PC-3 (cell line): ENCODE results near the gene MLN. TPM values are rescaled to one million over a fixed set of nuclear protein-coding genes. Genes with fewer than 3 reads are reported as not detected.
A peak's percentile ranks its signal among the peaks of the same experiment; 100 is the strongest.

ENCODE experiments used
- ATAC-seq: fragments of 200-7000 bp; cut with Tn5 transposase; 2 replicates; pipeline ENCODE4 v1.9.1; 2020; ENCODE audit warnings: mild to moderate bottlenecking, moderate library complexity
- BruUV-seq: library from RNA; stranded (reverse); fragments of 400-500 nt; replicated peaks from 2 replicates; lab custom pipeline; 2021; lab: Mats Ljungman, UMichigan
- CTCF ChIA-PET: fragments of 300-600 bp; sonication (Branson Sonifier 250); formaldehyde crosslinking; loops from one replicate; lab custom pipeline; 2022; ENCODE audit warnings: antibody characterized with exemption; lab: Charles Lee
- POLR2A ChIA-PET: fragments of 300-600 bp; sonication (Branson Sonifier 250); formaldehyde crosslinking; loops from one replicate; lab custom pipeline; 2022; ENCODE audit warnings: antibody characterized with exemption; ENCODE audit not compliant: unreplicated experiment; lab: Charles Lee
- DNase-seq: peaks from one replicate; pipeline ENCODE4 v3.0.0-alpha.2; 2015
- H2AFZ ChIP-seq: fragments of 300-600 bp; sonication (generic); 2 replicates; pipeline ENCODE4 v1.6.0; 2016; ENCODE audit warnings: antibody characterized with exemption, low read length
- H3F3A ChIP-seq: fragments of 300-600 bp; sonication (generic); one replicate; pipeline ENCODE4 v1.6.0; 2017; ENCODE audit warnings: antibody characterized with exemption, low read length, control low read depth, mild to moderate bottlenecking; ENCODE audit not compliant: unreplicated experiment
- H3K27ac ChIP-seq: fragments of 300-600 bp; sonication (generic); 2 replicates; pipeline ENCODE4 v1.5.1; 2016; ENCODE audit warnings: mild to moderate bottlenecking, low read length
- H3K27me3 ChIP-seq: fragments of 300-600 bp; sonication (generic); 2 replicates; pipeline ENCODE4 v1.6.1; 2016; ENCODE audit warnings: low read length, mixed read lengths
- H3K36me3 ChIP-seq: fragments of 300-600 bp; sonication (generic); 2 replicates; pipeline ENCODE4 v1.6.1; 2016; ENCODE audit warnings: low read depth, mixed run types, low read length, mixed read lengths
- H3K4me1 ChIP-seq: fragments of 300-600 bp; sonication (generic); 2 replicates; pipeline ENCODE4 v1.5.1; 2016; ENCODE audit warnings: low read length; ENCODE audit not compliant: insufficient read depth
- H3K4me2 ChIP-seq: fragments of 300-600 bp; sonication (generic); 2 replicates; pipeline ENCODE4 v1.6.0; 2016; ENCODE audit warnings: low read length
- H3K4me3 ChIP-seq: fragments of 300-600 bp; sonication (generic); 2 replicates; pipeline ENCODE4 v1.5.1; 2016; ENCODE audit warnings: mild to moderate bottlenecking, low read length, mixed read lengths
- H3K79me2 ChIP-seq: fragments of 300-600 bp; sonication (generic); 2 replicates; pipeline ENCODE4 v1.6.1; 2017; ENCODE audit warnings: low read length, mixed read lengths
- H3K9ac ChIP-seq: fragments of 300-600 bp; sonication (generic); 2 replicates; pipeline ENCODE4 v1.6.0; 2016; ENCODE audit warnings: mild to moderate bottlenecking, low read length
- H3K9me2 ChIP-seq: fragments of 300-600 bp; sonication (generic); replicated peaks from 2 replicates; pipeline ENCODE4 v1.6.1; 2016; ENCODE audit warnings: mixed run types, low read length, mixed read lengths
- H3K9me3 ChIP-seq: fragments of 300-600 bp; sonication (generic); 2 replicates; pipeline ENCODE4 v1.6.1; 2016; ENCODE audit warnings: low read length, mixed read lengths
- H4K20me1 ChIP-seq: fragments of 300-600 bp; sonication (generic); 2 replicates; pipeline ENCODE4 v1.6.1; 2016; ENCODE audit warnings: low read length, mixed read lengths
- EZH2 ChIP-seq: fragments of 300-600 bp; sonication (generic); IDR thresholded peaks from one replicate; pipeline ENCODE4 v1.6.1; 2017; ENCODE audit warnings: antibody characterized with exemption, mild to moderate bottlenecking, low read length; ENCODE audit not compliant: unreplicated experiment
- EZH2phosphoT487 ChIP-seq: fragments of 300-600 bp; sonication (generic); IDR thresholded peaks from 2 replicates; pipeline ENCODE4 v1.6.1; 2018; ENCODE audit warnings: mild to moderate bottlenecking, antibody characterized with exemption, low read length, borderline replicate concordance
- intact Hi-C: fragments of 100-400 bp; cut with micrococcal nuclease; formaldehyde crosslinking; loops from 2 replicates; pipeline ENCODE4 v1.9.0; 2023
- total RNA-seq: library from RNA; depleted of rRNA; stranded (reverse); fragments of >200 nt; gene quantifications from 2 replicates; pipeline ENCODE4 v1.2.3, GENCODE V29; 2014
- TF ChIP-seq, protein P1 (sequence below): fragments of 300-600 bp; sonication (generic); conservative IDR thresholded peaks from 2 replicates; pipeline ENCODE4 v1.5.1; 2017; ENCODE audit warnings: antibody characterized with exemption, low read depth, mild to moderate bottlenecking, low read length

MLN gene
- total RNA-seq, 1 experiment from 2014 or later: not detected

DNA sequence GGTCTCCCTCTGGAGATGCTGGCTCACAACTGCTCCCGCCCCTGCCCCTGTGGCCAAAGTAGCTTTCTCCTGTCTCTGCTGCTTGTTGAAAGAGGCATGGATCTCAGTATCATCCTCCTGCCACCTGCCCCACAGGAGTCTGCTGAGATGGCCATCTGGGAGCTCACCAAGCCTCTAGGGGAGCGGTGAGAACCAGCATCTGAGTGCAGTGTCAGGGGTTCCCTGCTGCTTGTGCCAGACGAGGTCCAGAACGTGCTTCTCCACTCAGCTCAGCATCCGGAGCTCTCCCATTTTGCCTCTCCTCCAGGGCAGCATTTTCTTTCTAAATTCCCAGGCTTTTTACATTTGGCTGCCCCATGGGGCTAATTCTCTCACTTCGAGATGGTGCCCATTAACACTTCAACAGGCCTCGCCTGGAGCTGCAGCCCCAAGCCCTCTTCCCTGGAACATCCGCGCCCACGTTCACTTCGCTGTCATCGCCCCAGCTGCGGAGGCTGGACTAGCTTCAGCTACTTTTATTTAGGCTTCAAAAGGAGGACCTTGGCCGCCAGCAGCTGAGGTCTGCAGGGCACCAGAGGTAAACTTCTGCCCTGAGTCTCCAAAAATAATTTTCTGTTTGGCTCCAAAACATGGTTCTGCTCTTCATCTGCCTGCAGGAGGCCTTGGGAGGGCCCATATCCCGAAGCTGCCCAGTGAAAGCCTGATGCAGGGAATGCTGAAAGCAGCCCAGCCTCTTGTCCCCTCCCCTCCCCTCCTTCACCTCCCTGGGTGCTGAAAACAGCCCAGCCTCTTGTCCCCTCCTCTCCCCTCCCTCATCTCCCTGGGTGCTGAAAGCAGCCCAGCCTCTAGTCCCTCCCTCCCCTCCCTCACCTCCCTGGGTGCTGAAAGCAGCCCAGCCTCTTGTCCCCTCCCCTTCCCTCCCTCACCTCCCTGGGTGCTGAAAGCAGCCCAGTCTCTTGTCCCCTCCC, 25.2 kb upstream of the MLN start:
- ATAC-seq: no peak
- BruUV-seq: no TSS peak
- CTCF ChIA-PET: no interaction called here

DNA sequence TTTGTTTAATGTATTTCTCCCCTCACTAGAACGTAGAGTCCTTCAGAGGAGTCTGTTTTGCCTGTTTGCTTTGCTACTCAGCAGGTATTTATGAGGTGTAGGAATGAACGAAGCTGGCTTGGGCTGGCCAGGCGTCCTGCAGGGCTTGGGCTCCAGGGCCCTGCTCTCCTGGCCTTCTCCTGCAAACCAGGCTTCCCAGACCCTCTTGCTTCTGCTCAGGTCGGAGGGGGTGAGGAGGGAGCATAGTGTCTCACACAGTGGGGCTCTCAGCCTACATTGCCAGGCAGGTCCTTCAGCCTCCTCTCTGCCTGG, 24.6 kb upstream of the MLN start:
- Histone ChIP-seq H3F3A (no peaks in the 10 kb centered on the region), H3K36me3 (no peaks in the 10 kb centered on the region), H3K9me3 (no peaks in the 10 kb centered on the region), H3K27me3 (peaks cover 24% of the 10 kb centered on the region; the same call in 1 of the 2 replicates), H3K4me1 (no peaks in the 10 kb centered on the region), H3K9ac (no peak overlapping the region), H2AFZ (no peak overlapping the region), H3K79me2 (no peaks in the 10 kb centered on the region), H3K4me3 (no peak overlapping the region), H3K27ac (no peak overlapping the region), H3K4me2 (no peak overlapping the region), H3K9me2 (no peaks in the 10 kb centered on the region), H4K20me1 (no peaks in the 10 kb centered on the region)
- ATAC-seq: peak; percentile 38
- ChIA-PET POLR2A (no interaction called here), CTCF (no interaction called here)
- TF ChIP-seq, protein P1, sequence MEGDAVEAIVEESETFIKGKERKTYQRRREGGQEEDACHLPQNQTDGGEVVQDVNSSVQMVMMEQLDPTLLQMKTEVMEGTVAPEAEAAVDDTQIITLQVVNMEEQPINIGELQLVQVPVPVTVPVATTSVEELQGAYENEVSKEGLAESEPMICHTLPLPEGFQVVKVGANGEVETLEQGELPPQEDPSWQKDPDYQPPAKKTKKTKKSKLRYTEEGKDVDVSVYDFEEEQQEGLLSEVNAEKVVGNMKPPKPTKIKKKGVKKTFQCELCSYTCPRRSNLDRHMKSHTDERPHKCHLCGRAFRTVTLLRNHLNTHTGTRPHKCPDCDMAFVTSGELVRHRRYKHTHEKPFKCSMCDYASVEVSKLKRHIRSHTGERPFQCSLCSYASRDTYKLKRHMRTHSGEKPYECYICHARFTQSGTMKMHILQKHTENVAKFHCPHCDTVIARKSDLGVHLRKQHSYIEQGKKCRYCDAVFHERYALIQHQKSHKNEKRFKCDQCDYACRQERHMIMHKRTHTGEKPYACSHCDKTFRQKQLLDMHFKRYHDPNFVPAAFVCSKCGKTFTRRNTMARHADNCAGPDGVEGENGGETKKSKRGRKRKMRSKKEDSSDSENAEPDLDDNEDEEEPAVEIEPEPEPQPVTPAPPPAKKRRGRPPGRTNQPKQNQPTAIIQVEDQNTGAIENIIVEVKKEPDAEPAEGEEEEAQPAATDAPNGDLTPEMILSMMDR: no peak
- TF ChIP-seq EZH2phosphoT487: no peak
- TF ChIP-seq EZH2: no peak
- BruUV-seq: no TSS peak
- no peak for DNase-seq
- intact Hi-C loops: no loop called here

More for the DNA sequence above, 25.2 kb upstream of the MLN start:
- Histone ChIP-seq H3K9me3 (no peaks in the 10 kb centered on the region), H3K9ac (no peak overlapping the region), H3K79me2 (no peaks in the 10 kb centered on the region), H3K4me3 (no peak overlapping the region), H3K4me2 (no peak overlapping the region), H3K27ac (no peak overlapping the region), H3K9me2 (no peaks in the 10 kb centered on the region), H3K36me3 (no peaks in the 10 kb centered on the region), H3F3A (no peaks in the 10 kb centered on the region), H2AFZ (no peak overlapping the region), H3K4me1 (no peaks in the 10 kb centered on the region), H3K27me3 (peaks cover 24% of the 10 kb centered on the region; the same call in 1 of the 2 replicates), H4K20me1 (no peaks in the 10 kb centered on the region)
- intact Hi-C loops: no loop called here
- POLR2A ChIA-PET: no interaction called here
- TF ChIP-seq EZH2: no peak
- no peak for TF ChIP-seq EZH2phosphoT487
- TF ChIP-seq, protein P1: no peak
- DNase-seq: no peak
